Measurements from ENCODE around the gene MCM10.

The MCM10 gene

DNA sequence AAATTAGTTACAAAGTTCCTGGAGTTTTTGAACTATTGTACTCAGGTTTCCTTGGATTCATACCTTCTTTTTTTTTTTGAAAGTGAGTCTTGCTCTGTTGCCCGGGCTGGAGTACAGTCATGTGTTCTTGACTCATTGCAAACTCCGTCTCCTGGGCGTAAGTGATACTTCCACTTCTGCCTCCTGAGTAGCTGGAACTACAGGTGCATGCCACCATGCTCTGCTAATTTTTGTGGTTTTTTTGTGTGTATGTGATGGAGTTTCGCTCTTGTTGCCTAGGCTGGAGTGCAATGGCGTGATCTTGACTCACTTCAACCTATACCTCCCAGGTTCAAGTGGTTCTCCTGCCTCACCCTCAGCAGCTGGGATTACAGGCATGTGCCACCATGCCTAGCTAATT, 22.3 kb downstream of the MCM10 start:
- DNase-seq (ENCODE audit: extremely low read depth, low read depth) = no peak
- TF ChIP-seq, protein P1, sequence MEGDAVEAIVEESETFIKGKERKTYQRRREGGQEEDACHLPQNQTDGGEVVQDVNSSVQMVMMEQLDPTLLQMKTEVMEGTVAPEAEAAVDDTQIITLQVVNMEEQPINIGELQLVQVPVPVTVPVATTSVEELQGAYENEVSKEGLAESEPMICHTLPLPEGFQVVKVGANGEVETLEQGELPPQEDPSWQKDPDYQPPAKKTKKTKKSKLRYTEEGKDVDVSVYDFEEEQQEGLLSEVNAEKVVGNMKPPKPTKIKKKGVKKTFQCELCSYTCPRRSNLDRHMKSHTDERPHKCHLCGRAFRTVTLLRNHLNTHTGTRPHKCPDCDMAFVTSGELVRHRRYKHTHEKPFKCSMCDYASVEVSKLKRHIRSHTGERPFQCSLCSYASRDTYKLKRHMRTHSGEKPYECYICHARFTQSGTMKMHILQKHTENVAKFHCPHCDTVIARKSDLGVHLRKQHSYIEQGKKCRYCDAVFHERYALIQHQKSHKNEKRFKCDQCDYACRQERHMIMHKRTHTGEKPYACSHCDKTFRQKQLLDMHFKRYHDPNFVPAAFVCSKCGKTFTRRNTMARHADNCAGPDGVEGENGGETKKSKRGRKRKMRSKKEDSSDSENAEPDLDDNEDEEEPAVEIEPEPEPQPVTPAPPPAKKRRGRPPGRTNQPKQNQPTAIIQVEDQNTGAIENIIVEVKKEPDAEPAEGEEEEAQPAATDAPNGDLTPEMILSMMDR (IDR thresholded peaks at IDR 0.05; ENCODE audit: low read depth, low read length, missing control alignments) = no peak
- no peak overlapping the region for H3K4me3 ChIP-seq (replicated peaks; ENCODE audit: low read depth, low read length)

DNA sequence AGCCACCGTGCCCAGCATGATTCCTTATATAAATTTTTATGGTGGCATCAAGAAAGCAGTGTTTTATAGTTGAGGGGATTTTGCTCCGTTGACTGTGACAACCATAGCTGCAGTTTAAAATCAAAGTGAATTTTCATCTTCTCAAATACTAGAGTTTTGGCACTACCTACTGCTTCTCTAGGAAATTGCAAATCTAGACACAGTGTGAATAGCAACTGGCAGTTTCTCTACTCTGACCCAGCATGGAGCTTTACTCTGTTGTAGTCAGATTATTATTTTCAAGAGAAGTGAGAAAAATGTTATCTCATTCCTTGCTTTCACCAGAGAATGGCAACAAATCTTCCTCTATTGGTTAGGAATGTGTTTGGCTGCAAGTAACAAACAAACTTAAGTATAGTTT, 22.9 kb downstream of the MCM10 start:
- DNase-seq (ENCODE audit: extremely low read depth, low read depth) = no peak
- TF ChIP-seq, protein P1 (IDR thresholded peaks at IDR 0.05; ENCODE audit: low read depth, low read length, missing control alignments) = no peak
- H3K4me3 ChIP-seq (replicated peaks; ENCODE audit: low read depth, low read length) = no peak overlapping the region

DNA sequence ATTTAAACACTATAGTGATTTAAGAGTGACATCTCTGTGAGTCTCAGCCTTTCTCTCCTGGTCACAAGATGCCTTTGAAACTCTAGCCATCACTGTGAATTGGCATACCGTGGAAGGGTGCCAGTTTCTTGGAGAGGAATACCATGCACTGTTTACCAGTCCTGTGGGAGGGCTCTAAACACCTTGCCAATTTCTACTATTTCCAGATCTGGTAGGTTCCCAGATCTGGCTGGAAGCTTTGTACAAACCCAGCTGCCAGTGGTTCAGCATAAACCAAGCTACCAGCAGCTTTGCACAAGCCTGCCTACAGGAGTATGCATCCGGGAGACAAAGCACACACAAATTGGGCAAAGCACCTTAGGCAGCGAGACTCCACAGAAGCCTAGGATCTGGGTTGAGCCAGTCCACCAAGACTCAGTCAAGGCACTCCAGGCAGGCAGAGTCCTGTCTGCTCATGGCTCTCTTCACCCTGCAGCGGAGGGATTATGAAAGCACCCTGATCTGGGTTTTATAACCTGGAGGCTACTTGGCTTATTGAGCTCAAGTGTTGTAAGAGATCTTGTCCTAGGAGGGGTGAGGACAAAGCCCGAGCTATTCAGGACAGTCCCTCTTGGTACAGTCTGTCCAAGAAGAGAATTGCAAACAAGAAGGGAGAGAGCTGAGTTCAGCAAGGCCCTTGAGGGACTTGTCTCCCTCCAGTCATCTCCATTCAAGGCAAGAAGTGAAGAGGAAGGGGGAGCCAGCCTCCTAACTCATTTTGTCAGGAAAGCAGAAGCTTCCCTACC, 23.6 kb downstream of the MCM10 start:
- H3K4me3 ChIP-seq (replicated peaks; ENCODE audit: low read depth, low read length) = no peak overlapping the region
- no peak for DNase-seq (ENCODE audit: extremely low read depth, low read depth)
- TF ChIP-seq, protein P1 (IDR thresholded peaks at IDR 0.05; ENCODE audit: low read depth, low read length, missing control alignments) = no peak

DNA sequence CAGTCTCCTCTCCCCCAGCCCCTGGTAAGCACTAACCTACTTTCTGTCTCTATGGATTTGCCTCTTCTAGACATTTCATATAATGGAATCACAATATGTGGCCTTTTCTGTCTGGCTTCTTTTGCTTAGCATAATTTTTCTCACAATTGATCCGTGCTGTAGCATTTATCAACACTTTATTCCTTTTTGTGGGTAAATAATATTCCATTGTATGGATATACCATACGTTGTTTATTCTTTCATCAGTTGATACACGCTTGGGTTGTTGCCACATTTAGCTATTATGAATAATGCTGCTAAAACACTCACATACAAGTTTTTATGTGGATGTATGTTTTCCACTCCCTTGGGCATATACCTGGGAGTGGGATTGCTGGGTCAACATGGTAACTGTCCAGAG, 25.8 kb downstream of the MCM10 start:
- DNase-seq (ENCODE audit: extremely low read depth, low read depth) = no peak
- TF ChIP-seq, protein P1 (IDR thresholded peaks at IDR 0.05; ENCODE audit: low read depth, low read length, missing control alignments) = no peak
- H3K4me3 ChIP-seq (replicated peaks; ENCODE audit: low read depth, low read length) = no peak overlapping the region

DNA sequence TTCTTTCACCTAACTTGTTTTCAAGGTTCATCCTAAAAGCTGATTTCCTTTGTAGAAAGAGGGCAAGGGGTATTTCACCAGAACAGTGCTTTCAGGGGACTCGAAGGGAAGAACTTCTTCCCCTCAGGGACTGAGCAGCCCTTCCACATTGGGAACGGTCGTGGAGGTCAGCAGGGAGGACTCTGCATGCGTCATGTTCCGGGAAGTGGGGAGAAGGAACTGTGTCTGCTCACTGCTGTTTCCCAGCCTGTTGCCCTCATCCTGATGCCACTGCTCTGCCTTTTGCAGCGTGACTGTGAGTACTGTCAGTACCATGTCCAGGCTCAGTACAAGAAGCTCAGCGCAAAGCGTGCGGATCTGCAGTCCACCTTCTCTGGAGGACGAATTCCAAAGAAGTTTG, 27.2 kb downstream of the MCM10 start:
- H3K4me3 ChIP-seq (replicated peaks; ENCODE audit: low read depth, low read length) = no peak overlapping the region
- DNase-seq (ENCODE audit: extremely low read depth, low read depth) = no peak
- TF ChIP-seq, protein P1 (IDR thresholded peaks at IDR 0.05; ENCODE audit: low read depth, low read length, missing control alignments) = no peak

DNA sequence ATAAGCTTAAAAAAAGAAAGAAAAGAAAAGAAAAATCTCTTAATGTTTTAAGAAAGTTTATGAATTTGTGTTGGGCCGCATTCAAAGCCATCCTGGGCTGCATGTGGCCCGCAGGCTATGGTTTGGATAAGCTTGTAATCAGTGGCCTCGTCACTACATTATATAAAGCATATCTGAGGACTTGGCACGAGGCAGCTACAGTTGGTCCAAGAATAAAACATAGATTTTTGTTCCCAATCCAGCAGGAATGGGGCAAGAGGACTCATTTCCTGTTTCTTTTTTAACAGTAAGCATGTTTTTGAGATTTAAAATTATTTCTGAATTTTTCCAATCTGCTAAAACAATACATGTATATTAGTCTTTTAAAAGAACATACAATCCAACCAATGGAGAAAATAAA, 28.6 kb downstream of the MCM10 start:
- DNase-seq (ENCODE audit: extremely low read depth, low read depth) = no peak
- H3K4me3 ChIP-seq (replicated peaks; ENCODE audit: low read depth, low read length) = no peak overlapping the region
- TF ChIP-seq, protein P1 (IDR thresholded peaks at IDR 0.05; ENCODE audit: low read depth, low read length, missing control alignments) = no peak

DNA sequence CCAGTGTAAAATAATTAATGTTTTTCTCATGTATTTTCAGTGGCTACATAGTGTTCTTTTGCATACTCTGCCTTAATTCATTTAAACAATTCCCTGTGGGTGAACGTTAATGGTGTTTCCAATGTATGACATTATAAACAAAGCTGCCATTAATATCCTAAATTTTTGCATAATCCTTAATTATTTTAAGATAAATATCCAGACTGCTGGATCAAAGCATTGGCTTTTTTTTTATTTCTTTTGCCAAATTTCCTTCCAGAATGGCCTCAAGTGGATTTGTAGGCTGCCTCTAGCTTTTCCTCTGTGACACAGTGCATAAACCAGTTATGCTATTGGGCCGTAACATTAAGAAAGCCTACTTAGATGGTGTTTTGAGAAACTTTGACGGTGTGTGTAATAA, 29.5 kb downstream of the MCM10 start:
- no peak overlapping the region for H3K4me3 ChIP-seq (replicated peaks; ENCODE audit: low read depth, low read length)
- no peak for DNase-seq (ENCODE audit: extremely low read depth, low read depth)
- TF ChIP-seq, protein P1 (IDR thresholded peaks at IDR 0.05; ENCODE audit: low read depth, low read length, missing control alignments) = no peak

All from HFF-Myc (cell line).